GM10266 (cell line): ENCODE measurements around the gene ROGDI.

Experiments
- DNase-seq: peaks from one replicate; pipeline ENCODE4 v3.0.0; 2012; ENCODE audit errors: extremely low spot score
- CTCF ChIP-seq: IDR thresholded peaks from 2 replicates; pipeline ENCODE4 v1.5.1; 2012; ENCODE audit warnings: mild to moderate bottlenecking, low read depth; ENCODE audit not compliant: control insufficient read depth, insufficient read depth; ENCODE audit errors: missing control alignments

The ROGDI gene

GRCh38 chr16:4783251-4783950 lies 19.0 kb downstream of the ROGDI start:
- no peak for DNase-seq
- no peak for TF ChIP-seq CTCF

- DNase-seq = no peak
- TF ChIP-seq CTCF = no peak
Observed at GRCh38 chr16:4780235-4780634, 22.2 kb downstream of the ROGDI start.

GRCh38 chr16:4778050-4778392 lies 24.4 kb downstream of the ROGDI start:
- TF ChIP-seq CTCF = no peak
- no peak for DNase-seq

- no peak for TF ChIP-seq CTCF
- no peak for DNase-seq
Observed at GRCh38 chr16:4777339-4778049, 24.9 kb downstream of the ROGDI start.

- TF ChIP-seq CTCF = no peak
- DNase-seq = no peak
Observed at GRCh38 chr16:4776141-4776705, 26.2 kb downstream of the ROGDI start.

- no peak for TF ChIP-seq CTCF
- no peak for DNase-seq
Observed at GRCh38 chr16:4775005-4775404, 27.4 kb downstream of the ROGDI start.

GRCh38 chr16:4772351-4772750 lies 30.1 kb downstream of the ROGDI start:
- no peak for DNase-seq
- no peak for TF ChIP-seq CTCF
